Endothelial cell of umbilical vein (primary cell): ENCODE results near the gene TMEM30B.

Experiments used
- CTCF ChIP-seq, 2 donors: IDR thresholded peaks; 1 replicate in 1 of 2; 2 replicates in 1 of 2; pipeline ENCODE4 v1.5.1; 2011; ENCODE audit warnings: low read length in 2 of 2, mild to moderate bottlenecking in 2 of 2, moderate library complexity in 2 of 2, control low read depth in 1 of 2, inconsistent platforms in 1 of 2, low read depth in 1 of 2; ENCODE audit not compliant: insufficient read depth in 1 of 2; ENCODE audit errors: extremely low read depth in 1 of 2
- EZH2 ChIP-seq: IDR thresholded peaks from 2 replicates; pipeline ENCODE4 v1.6.1; 2012; ENCODE audit warnings: borderline replicate concordance, low read depth, mild to moderate bottlenecking, moderate library complexity, low read length, inconsistent platforms; ENCODE audit not compliant: severe bottlenecking
- FOS ChIP-seq: IDR thresholded peaks from 2 replicates; pipeline ENCODE4 v1.6.1; 2011; ENCODE audit warnings: mild to moderate bottlenecking, low read length, moderate library complexity, borderline replicate concordance; ENCODE audit not compliant: insufficient read depth
- GATA2 ChIP-seq: IDR thresholded peaks from 2 replicates; pipeline ENCODE4 v1.7.0; 2011; ENCODE audit warnings: low read depth, mild to moderate bottlenecking, moderate library complexity, mixed read lengths, low read length; ENCODE audit not compliant: insufficient read length, insufficient read depth
- POLR2A ChIP-seq: IDR thresholded peaks from 2 replicates; pipeline ENCODE4 v1.6.1; 2012; ENCODE audit warnings: low read depth, mild to moderate bottlenecking, control low read depth, low read length
- POLR2AphosphoS5 ChIP-seq: IDR thresholded peaks from 2 replicates; pipeline ENCODE4 v1.6.1; 2012; ENCODE audit warnings: low read depth, mild to moderate bottlenecking, control low read depth, low read length, moderate library complexity; ENCODE audit not compliant: insufficient read depth

GRCh38 chr14:61252369-61253063 is 28.6 kb downstream of the TMEM30B start:
- TF ChIP-seq CTCF (IDR thresholded peaks at IDR 0.05; ENCODE audit: extremely low read depth in 1 of 2, insufficient read depth in 1 of 2, low read depth in 1 of 2, low read length in 2 of 2), result peak; percentile 77 to 91
- TF ChIP-seq FOS, result no peak
- no peak for TF ChIP-seq POLR2A
- TF ChIP-seq EZH2, result no peak
- TF ChIP-seq POLR2AphosphoS5, result no peak
- TF ChIP-seq GATA2, result no peak
